K562 (cell line): ENCODE data around the gene ART4. TPM values are rescaled to one million over a fixed set of nuclear protein-coding genes. Genes with fewer than 3 reads are reported as not detected.

Experiments used
- BDP1 ChIP-seq: IDR thresholded peaks from 3 replicates; pipeline ENCODE4 v1.6.1; 2011; ENCODE audit not compliant: insufficient read length, insufficient read depth
- PRPF4 ChIP-seq: fragments of 200-400 bp; formaldehyde crosslinking; IDR thresholded peaks from one replicate; pipeline ENCODE4 v1.6.1; 2017; ENCODE audit warnings: low read length, low read depth, mild to moderate bottlenecking; ENCODE audit not compliant: insufficient read depth, poor library complexity, severe bottlenecking
- TRIM24 ChIP-seq, 2 experiments: fragments of 450-650 bp; IDR thresholded peaks; 2 replicates each; pipeline ENCODE4 v1.6.1; 2016
- ZNF124 ChIP-seq: sonication (generic); formaldehyde crosslinking; IDR thresholded peaks from 2 replicates; pipeline ENCODE4 v1.8.1; 2022; ENCODE audit warnings: missing genetic modification reagents
- ZNF165 ChIP-seq: fragments of 250-450 bp; sonication (Bioruptor Pico); IDR thresholded peaks from 2 replicates; pipeline ENCODE4 v1.4.0; 2020; ENCODE audit warnings: borderline replicate concordance
- ZNF212 ChIP-seq: fragments of 450-650 bp; formaldehyde crosslinking; IDR thresholded peaks from 2 replicates; pipeline ENCODE4 v1.4.0; 2020; ENCODE audit warnings: mild to moderate bottlenecking
- polyA plus RNA-seq, 8 experiments: library from polyadenylated mRNA; depleted of rRNA in 4 of 8; stranded (reverse) in 5 of 8; unstranded in 3 of 8; fragments of >200 nt; fragmentation: Nextera tagmentation in 2 of 8; fragmentation: Illumina TruSeq in 1 of 8; extraction: Ambion mirVana in 2 of 8; extraction: Trizol in 1 of 8; gene quantifications; 2 replicates each; pipeline versions ENCODE4 v1.2.1 to v1.2.3, GENCODE V29; 2011 to 2014; ENCODE audit warnings: inconsistent platforms in 1 of 8, missing spikeins in 1 of 8
- total RNA-seq, 7 experiments: library from RNA; depleted of rRNA in 6 of 7; stranded (reverse); fragments of >200 nt in 6 of 7; fragmentation: Illumina TruSeq in 2 of 7; extraction: Trizol in 2 of 7; gene quantifications; 2 replicates each; pipeline versions ENCODE4 v1.2.1 to v1.2.3, GENCODE V29; 2011 to 2021; ENCODE audit warnings: low replicate concordance in 1 of 7
- TF ChIP-seq, protein P1 (sequence below): sonication (generic); formaldehyde crosslinking; IDR thresholded peaks from 2 replicates; pipeline ENCODE4 v1.8.1; 2022; ENCODE audit warnings: missing genetic modification reagents
- TF ChIP-seq, protein P2 (sequence below): fragments of 450-650 bp; IDR thresholded peaks from 2 replicates; pipeline ENCODE4 v1.7.0; 2016; ENCODE audit warnings: borderline replicate concordance
- TF ChIP-seq, protein P3 (sequence below): sonication (generic); formaldehyde crosslinking; IDR thresholded peaks from 2 replicates; pipeline ENCODE4 v1.8.0; 2022; ENCODE audit warnings: missing genetic modification reagents, mild to moderate bottlenecking, borderline replicate concordance
- TF ChIP-seq, protein P4 (sequence below): sonication (generic); formaldehyde crosslinking; IDR thresholded peaks from 2 replicates; pipeline ENCODE4 v1.8.0; 2023; ENCODE audit warnings: missing genetic modification reagents, mild to moderate bottlenecking, borderline replicate concordance

Gene ART4
- total and polyA plus RNA-seq, 9 of the 15 experiments (the other 6 are each of a cell fraction or from before 2014, with no cell fraction given) = 0.07 TPM; not detected in 8

DNA sequence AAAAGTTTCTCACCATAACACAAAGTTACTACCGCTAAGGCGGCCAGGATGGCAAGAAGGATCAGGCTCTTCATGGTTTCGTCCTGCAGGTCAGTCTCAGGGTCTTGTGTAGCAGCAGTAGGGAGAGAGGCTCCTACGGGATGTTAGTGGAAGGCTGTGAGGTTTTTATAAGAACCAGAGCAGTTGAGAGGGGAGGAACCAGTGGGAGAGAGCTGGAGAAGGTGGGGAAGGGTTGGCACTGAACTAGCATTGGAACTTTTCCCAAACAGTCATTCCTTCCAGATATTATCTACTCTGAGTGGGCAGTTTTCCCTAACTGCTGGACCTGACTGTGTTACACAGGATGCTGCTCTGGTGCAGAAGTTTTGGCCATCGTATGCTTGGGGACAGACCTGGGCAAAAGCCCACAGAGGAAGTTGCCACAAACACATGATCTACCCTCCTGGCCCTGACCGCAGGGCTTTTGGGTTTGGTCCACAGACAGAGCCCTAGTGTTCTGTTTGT, 42.4 kb upstream of the ART4 start, which contains the start of gene MGP (continued):
- TF ChIP-seq, protein P1, sequence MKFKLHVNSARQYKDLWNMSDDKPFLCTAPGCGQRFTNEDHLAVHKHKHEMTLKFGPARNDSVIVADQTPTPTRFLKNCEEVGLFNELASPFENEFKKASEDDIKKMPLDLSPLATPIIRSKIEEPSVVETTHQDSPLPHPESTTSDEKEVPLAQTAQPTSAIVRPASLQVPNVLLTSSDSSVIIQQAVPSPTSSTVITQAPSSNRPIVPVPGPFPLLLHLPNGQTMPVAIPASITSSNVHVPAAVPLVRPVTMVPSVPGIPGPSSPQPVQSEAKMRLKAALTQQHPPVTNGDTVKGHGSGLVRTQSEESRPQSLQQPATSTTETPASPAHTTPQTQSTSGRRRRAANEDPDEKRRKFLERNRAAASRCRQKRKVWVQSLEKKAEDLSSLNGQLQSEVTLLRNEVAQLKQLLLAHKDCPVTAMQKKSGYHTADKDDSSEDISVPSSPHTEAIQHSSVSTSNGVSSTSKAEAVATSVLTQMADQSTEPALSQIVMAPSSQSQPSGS (CRISPR knock-in tag) = no peak
- no peak for TF ChIP-seq TRIM24 (IDR thresholded peaks at IDR 0.05)
- TF ChIP-seq ZNF212 (CRISPR knock-in tag) = no peak
- no peak for TF ChIP-seq ZNF165 (CRISPR knock-in tag)
- TF ChIP-seq, protein P2, sequence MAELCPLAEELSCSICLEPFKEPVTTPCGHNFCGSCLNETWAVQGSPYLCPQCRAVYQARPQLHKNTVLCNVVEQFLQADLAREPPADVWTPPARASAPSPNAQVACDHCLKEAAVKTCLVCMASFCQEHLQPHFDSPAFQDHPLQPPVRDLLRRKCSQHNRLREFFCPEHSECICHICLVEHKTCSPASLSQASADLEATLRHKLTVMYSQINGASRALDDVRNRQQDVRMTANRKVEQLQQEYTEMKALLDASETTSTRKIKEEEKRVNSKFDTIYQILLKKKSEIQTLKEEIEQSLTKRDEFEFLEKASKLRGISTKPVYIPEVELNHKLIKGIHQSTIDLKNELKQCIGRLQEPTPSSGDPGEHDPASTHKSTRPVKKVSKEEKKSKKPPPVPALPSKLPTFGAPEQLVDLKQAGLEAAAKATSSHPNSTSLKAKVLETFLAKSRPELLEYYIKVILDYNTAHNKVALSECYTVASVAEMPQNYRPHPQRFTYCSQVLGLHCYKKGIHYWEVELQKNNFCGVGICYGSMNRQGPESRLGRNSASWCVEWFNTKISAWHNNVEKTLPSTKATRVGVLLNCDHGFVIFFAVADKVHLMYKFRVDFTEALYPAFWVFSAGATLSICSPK = no peak
- TF ChIP-seq BDP1 = no peak
- TF ChIP-seq, protein P3, sequence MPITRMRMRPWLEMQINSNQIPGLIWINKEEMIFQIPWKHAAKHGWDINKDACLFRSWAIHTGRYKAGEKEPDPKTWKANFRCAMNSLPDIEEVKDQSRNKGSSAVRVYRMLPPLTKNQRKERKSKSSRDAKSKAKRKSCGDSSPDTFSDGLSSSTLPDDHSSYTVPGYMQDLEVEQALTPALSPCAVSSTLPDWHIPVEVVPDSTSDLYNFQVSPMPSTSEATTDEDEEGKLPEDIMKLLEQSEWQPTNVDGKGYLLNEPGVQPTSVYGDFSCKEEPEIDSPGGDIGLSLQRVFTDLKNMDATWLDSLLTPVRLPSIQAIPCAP (CRISPR knock-in tag) = no peak
- TF ChIP-seq PRPF4 = no peak
- TF ChIP-seq ZNF124 (CRISPR knock-in tag) = no peak
- TF ChIP-seq, protein P4, sequence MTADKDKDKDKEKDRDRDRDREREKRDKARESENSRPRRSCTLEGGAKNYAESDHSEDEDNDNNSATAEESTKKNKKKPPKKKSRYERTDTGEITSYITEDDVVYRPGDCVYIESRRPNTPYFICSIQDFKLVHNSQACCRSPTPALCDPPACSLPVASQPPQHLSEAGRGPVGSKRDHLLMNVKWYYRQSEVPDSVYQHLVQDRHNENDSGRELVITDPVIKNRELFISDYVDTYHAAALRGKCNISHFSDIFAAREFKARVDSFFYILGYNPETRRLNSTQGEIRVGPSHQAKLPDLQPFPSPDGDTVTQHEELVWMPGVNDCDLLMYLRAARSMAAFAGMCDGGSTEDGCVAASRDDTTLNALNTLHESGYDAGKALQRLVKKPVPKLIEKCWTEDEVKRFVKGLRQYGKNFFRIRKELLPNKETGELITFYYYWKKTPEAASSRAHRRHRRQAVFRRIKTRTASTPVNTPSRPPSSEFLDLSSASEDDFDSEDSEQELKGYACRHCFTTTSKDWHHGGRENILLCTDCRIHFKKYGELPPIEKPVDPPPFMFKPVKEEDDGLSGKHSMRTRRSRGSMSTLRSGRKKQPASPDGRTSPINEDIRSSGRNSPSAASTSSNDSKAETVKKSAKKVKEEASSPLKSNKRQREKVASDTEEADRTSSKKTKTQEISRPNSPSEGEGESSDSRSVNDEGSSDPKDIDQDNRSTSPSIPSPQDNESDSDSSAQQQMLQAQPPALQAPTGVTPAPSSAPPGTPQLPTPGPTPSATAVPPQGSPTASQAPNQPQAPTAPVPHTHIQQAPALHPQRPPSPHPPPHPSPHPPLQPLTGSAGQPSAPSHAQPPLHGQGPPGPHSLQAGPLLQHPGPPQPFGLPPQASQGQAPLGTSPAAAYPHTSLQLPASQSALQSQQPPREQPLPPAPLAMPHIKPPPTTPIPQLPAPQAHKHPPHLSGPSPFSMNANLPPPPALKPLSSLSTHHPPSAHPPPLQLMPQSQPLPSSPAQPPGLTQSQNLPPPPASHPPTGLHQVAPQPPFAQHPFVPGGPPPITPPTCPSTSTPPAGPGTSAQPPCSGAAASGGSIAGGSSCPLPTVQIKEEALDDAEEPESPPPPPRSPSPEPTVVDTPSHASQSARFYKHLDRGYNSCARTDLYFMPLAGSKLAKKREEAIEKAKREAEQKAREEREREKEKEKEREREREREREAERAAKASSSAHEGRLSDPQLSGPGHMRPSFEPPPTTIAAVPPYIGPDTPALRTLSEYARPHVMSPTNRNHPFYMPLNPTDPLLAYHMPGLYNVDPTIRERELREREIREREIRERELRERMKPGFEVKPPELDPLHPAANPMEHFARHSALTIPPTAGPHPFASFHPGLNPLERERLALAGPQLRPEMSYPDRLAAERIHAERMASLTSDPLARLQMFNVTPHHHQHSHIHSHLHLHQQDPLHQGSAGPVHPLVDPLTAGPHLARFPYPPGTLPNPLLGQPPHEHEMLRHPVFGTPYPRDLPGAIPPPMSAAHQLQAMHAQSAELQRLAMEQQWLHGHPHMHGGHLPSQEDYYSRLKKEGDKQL (CRISPR knock-in tag) = no peak
